NCI-H2196 (cell line): ENCODE data around the gene TDRD10.

Experiments used
- DNase-seq: peaks from one replicate; lab custom pipeline; 2025; ENCODE audit not compliant: unreplicated experiment; lab: John Stamatoyannopoulos, UW

TDRD10 gene

DNA sequence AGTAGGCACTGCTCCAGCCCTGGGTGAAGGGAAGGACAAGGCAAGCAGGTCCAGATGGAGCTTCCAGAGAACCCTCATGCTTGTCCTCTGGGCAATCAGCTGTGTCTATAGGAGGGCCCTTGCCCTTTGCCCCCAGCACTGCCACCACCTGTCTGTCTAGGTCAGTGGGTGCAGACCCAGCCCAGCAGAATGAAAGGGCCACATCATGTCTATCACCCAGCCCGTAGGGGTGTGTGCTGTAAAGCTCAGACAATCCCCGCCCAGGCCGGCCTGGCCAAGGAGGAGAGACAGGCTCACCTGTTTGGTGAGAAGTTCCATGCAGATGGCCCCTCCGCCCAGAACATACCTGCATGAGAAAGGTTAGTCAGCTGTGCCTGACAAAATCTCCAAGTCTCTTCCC is 49.5 kb downstream of the TDRD10 start:
- DNase-seq = no peak

DNA sequence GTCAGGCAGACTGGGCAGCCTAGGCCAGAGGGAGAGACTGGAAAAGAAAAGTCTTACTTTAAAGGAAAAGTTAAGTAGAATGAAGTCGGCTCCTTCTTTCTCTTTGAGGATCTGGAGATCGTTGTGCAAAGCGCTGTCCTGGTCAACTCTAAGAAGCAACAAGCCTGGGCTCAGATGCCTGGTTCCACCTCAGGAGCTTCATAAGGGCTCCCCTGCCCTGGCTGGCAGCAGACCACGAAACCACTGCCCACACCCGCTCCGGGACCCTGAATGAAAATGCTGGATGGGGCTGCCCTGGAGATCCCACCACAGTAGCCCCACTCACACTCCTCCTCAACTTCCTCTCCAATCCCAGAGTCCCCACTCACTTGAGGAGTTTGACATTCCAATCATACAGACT is 50.0 kb downstream of the TDRD10 start:
- DNase-seq = no peak

DNA sequence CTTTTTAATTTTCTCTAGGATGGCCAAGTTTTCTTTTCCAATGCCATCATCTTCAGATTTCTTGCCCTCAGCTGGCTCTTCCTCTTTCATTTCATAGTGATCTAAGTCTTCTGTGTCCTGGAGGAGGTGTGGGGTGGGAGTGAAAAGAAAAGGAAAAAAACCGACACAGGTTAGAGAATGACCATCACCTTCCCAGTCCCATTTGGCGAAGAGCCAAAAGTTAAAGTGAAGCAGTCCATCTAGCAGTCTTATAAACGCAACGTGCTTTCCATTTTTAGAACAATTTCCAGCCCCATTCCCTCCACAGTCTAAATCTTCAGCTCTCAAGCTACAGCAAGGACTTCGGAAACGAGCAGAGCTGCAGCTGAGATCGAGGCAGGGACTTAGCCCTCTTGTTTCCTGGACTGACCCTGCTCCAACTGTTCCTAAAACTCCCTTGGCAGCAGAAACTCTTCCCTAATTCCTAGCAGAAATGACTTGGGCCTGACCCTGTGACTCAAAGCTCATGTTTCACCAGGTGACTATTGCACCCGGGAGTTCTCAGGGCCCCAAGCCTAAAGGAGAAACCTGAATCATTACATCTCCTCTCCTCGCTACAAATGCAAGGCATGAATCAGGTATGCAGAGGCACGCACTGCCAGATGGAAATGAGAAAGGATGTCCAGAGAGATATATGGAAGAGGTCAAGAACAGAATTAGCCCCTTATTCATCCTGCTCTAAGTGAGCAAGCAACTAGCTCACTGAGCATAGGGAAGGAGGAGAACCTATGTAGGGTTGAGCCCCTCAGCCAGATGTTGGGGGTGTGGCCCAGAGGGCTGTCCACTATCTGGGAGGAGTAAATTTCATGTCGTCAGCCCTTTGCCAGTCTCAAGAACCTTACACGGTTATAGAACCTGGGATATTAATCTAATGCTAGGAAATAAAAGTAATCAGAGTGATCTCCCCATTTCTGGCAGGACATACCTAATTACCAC is 51.3 kb downstream of the TDRD10 start:
- no peak for DNase-seq

DNA sequence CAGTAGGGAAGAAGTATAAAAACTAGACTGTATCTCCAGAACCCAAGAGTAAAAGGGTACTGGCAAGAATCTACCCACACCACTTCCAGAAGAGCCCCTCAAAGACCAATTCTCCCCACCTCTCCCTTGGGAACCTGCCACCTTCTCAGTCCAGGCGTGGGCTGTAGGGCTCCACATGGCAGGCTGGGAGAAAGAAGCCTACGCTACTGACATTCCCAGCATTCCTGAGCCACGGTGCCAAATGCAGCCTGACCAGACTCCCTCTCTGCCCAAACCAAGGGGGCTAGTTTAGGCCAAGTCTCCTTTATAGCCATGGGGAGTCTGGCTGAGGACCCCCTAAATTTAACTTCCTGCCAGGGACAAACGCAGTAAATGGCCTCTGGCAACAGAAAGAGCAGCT is 54.4 kb downstream of the TDRD10 start:
- DNase-seq = no peak

DNA sequence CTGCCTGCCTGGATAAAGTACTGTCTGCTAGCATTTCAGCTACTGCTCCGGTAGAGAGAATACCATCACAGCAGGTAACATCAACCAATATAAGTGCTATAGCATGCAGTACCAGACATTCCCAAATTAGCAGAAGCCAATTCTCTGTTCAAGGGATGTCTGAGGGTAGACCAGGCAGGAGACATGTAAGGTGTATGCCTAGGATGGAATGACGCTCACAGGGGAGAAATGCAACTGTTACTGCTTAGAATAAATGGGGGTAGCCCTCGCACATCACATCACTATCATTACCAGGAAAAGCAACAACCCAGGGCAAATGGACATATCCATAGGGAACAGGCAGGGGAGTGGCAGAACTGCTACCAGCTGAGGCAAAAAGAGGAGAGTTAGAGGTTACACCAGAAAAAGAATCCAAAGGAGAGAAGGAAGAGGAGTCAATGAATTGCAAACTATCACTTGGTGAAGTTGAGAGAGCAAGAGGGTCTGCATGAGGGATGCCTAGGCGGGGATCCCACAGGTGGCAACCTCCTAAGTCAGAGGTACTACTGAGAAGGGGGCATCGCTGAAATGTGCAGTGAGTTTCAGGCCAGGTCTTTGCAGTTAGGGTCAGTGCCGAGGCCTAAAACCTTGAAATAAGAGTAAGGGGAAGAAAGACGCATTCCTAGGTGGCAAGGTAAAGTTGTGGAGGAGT is 55.4 kb downstream of the TDRD10 start:
- no peak for DNase-seq

DNA sequence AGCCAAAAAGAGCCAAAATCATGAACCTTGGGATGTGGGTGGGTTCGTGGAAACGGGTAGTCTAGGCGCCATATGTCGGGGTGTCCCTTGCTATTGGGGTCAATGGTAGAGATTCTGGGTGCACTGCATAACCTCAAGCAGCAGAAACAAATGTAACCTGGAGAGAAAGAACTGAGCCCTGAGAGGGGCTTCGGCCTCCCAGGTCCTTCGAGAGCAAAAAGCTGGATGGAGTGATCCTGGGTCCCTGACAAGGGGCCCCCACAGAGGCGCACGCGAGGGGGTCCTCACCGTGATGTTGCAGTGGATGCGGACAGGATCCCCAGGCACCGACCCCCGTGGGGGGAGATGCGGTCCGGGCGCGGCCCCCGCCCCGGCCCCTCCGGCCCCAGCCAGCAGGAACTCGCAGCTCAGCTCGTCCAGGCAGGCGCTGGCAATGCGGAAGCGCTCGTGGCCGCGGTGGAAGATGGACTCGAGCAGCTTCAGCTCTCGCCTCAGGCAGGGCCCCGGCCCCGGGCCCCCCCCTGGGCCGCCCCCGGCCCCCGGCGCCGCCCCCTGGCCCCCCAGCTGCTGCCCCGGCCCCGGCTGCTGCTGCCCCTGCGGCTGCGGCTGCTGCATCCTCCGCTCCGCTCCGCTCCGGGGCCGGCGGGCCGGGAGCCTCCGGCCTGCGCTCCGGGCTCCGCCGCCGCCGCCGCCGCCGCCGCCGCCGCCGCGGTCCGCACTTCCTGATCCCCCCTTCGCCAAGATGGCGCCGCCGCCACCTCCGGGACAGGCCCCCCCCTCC is 56.1 kb downstream of the TDRD10 start, which contains the start of gene UBE2Q1:
UBE2Q1 (minus strand) TSS at position 724 of the 781 bp plus-strand sequence; CDS start at position 615, 109 bp downstream.
- no peak for DNase-seq

DNA sequence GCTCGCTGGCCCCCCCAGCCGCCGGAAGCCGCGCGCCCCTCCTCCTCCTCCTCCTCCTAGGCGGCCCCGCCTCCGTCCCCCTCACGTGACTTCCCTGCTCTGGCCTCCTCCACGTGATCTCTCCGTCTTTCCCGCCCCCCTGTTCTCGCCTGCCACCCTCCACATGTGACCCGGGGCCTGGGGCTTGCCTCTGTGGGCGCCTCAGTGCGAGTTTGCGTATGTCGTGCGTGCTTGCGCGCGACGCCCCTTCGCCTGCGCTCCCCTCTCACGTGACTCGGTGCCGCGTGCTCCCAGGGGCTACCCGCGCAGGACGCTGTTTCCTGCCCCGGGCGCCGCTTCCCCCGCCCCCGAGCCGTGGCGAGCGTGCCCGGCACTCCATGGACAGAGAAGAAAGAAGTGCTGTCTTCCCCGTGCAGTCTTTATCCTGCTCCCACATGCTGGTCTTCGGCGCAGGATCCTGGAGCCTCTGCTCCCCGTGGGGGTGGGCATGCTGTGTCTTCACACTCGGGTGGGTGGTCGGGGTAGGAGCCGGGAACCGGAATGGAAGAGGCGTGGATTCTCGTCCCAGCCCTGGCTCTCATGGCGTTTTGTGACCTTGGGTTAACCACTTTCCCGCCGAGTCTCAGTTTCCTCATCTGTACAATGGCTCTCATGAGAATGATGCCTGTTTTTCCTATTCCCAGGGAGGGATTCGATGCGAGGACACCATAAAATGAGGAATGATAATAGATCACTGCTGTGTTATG is 56.9 kb downstream of the TDRD10 start:
- DNase-seq = peak; percentile 98

DNA sequence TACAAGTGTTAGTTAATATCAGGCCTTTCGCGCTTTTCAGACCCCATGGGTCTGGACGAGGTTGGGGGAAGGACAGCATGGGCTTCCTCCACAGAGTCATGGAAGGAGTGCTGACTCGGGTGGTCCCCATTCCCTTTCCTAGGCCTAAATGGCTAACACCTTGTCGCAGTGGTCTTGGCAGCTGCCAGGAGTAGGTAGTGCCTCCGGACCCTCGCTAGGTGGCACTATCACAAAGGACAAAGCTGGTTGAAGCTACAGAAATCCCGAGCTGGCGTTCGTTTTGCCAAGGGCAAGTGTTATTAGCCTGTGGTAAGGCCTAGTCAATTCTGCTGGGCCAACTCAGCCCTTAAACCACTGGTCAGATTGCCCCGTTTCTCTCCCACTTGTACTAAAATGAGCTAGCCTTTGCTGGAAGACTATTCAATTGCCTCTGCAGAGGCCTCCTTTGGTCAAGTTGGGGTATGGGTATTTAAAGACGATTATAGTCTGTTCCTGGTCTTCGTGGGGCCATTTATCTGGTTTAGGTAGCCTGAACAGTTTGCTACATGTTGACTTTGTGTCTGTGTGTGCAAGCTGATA is 57.5 kb downstream of the TDRD10 start:
- DNase-seq = peak; percentile 91

DNA sequence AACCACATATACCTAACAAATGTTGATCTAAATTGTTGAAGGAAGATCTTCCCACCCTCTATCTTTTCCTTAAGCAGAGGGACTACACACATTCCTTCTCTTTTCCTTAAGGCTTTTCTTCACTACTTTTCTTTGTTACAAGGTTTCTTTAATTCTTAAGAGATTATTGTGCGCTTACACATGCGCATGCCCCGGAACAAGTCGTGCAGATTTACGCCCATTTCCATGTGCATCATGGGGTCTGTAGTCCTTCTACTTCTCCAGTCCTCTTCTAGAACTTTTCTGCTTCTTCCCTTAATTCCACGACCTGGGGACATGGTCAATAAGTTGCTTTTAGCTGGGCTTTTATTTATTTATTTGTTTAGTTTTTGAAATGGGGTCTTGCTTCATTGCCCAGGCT is 63.9 kb downstream of the TDRD10 start:
- DNase-seq = no peak

DNA sequence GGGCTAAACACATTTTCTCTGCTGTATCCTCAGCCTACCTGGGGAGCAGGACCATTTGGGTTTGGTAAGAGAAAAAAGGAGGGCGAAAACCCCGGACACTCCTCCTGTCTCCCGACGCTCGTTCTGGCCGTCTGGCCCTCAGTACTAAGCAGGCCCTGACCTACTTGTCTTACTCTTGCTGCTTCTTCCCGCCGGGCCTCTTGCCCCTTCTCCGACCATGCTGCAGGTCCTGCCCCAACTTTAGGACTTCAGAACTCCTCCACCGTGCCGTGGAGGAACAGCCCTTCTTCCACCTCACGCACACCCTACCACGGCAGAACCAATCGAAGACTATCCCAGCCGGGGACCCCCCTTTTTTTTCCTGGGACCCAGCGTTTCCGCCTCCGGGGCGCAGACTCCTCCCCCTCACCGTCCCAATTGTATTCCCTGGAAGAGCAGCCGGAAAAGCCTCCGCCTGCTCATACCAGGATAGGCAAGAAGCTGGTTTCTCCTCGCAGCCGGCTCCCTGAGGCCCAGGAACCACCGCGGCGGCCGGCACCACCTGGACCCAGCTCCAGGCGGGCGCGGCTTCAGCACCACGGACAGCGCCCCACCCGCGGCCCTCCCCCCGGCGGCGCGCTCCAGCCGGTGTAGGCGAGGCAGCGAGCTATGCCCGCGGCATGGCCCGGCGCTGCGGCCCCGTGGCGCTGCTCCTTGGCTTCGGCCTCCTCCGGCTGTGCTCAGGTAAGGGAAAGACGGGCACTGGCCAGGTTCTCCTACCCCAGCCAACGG is 65.6 kb downstream of the TDRD10 start, which contains the start of gene CHRNB2:
CHRNB2 (plus strand) TSS at position 393 of the 771 bp plus-strand sequence; CDS start at position 660, 267 bp downstream.
- peak; percentile 68 for DNase-seq

DNA sequence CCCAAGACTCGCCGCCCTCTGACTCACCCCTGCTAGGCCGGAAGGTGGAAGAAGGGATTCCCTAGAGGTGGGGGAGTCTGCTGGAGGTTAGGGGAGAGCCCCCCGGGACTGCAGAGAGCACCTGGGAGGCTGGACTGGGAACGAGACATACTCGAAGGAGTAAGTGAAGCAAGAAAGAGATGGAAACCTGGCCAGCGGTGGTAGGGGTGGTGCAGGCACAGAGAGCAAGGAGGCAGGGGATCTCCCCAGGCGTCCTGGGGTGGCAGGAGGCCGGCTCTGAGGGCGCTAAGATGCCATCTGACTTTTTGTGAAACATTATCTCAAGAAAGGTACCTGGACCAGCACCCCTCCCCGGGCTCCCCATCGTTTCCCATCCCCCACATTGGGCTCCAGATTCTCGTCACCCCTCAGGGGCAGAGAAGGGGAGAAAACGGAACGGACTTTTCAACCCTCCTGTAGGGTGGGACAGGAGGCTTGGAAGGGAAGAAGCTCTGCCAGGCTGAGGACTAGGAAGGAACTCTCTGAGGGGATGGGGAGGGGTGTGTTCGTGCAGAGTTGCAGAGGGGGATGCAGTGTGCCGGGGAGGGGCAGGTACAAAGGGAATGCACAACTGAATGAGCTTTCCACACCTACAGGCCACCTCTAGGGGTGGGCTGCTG is 66.3 kb downstream of the TDRD10 start:
- no peak for DNase-seq

DNA sequence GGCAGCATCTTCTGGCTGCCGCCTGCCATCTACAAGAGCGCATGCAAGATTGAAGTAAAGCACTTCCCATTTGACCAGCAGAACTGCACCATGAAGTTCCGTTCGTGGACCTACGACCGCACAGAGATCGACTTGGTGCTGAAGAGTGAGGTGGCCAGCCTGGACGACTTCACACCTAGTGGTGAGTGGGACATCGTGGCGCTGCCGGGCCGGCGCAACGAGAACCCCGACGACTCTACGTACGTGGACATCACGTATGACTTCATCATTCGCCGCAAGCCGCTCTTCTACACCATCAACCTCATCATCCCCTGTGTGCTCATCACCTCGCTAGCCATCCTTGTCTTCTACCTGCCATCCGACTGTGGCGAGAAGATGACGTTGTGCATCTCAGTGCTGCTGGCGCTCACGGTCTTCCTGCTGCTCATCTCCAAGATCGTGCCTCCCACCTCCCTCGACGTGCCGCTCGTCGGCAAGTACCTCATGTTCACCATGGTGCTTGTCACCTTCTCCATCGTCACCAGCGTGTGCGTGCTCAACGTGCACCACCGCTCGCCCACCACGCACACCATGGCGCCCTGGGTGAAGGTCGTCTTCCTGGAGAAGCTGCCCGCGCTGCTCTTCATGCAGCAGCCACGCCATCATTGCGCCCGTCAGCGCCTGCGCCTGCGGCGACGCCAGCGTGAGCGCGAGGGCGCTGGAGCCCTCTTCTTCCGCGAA is 69.4 kb downstream of the TDRD10 start:
- no peak for DNase-seq

DNA sequence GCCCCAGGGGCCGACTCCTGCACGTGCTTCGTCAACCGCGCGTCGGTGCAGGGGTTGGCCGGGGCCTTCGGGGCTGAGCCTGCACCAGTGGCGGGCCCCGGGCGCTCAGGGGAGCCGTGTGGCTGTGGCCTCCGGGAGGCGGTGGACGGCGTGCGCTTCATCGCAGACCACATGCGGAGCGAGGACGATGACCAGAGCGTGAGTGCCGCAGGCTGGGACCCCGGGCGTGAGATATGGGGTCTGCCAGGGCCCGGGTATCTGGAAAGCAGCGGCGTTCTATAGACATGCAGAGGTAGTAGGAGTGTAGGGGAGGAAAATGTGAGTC is 69.9 kb downstream of the TDRD10 start:
- no peak for DNase-seq

DNA sequence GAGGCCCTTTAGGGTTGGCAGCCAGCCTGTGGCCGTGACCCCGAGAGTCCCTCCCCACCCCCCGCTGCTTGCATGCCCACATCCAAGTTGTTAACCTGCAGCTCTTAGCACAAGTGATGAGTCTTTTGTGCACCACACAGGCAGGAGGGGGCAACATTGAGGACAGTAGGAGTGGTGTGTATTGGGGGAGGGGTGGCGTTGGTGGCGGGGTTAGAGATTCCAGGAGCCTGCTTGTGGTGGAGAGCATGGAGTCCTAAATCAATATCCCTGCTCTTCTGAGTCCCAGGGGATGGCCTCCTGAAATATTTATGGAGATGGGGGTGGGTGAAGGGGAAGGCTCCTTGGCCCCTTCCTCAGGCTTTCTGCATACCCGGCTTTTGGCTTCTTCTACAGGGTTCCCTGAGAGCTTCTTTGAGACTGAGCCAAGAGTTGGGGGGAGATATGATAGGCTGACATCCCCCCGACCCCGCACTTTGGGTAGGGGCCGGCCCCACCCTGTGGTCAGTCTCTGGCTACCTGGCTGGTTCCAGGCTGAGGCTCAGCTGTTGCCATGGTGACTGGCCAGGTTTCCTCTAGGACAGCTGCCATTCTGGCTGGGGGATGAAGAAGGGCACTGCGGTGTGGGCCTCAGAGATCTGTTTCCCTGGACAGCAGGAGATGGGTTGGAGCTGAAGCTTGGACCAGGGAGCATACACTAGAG is 70.6 kb downstream of the TDRD10 start:
- DNase-seq = peak; percentile 20

DNA sequence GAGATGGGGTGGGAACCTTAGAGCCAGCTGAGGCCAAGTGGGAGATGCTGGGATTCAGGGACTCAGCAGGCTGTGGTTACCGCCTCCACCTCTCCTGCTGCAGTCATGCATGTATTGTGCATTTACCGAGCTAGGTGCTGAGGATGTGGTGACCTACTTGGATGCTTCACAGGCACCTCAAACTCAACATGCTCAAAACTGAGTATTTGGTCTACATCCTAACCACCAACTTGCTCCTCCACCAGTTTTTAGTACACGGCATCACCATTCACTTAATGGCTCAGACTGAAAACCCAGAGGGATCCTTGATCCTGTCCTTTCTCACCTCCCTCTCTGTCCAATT is 71.1 kb downstream of the TDRD10 start:
- no peak for DNase-seq

DNA sequence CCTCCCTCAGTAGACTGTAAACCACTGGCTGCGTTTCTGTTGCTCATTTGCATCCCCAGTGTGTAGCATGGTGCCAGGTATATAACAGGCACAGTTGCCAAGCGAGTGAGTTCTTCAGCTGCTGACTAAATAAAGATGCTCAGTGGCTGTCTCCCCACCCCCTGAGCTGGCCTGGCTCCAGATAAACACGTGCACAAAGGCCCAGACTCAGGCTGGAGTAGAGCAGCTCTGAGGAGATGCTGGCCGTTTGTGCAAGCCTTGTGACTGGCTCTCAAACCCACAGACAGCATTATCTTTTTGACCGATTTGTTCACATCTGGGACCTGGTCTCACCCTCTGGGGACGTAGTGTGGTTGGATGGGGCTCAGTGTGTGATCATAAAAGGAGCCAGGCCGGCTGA is 72.7 kb downstream of the TDRD10 start:
- DNase-seq = peak; percentile 80

DNA sequence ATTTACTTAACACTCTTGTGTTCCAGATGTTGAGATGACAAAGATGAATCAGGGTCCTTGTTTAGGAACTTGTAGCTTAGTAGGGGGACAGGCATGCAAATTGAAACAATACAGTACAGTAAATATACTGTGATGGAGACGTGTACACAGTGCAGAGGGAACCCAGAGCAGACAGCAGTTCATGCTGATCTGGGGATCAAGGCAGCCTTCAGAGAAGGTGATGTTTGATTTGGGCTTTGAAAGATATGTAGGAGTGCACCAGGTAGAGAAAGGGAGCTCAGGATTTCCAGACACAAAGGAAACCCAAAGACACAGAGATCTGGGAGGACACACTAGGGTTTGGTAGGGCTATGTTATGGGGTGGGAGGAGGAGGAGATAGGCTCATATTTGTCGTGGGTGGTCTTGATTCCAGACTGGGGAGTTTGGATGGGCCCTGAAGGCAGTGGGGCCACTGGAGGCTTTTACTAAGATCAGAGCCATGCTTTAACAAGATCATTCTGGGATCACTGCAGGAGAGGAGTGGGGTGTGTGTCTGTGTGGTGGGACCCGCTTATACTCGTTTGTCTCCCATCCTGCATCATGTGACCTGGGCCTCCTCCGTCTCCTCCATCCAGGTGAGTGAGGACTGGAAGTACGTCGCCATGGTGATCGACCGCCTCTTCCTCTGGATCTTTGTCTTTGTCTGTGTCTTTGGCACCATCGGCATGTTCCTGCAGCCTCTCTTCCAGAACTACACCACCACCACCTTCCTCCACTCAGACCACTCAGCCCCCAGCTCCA is 73.3 kb downstream of the TDRD10 start:
- no peak for DNase-seq
